H1 (cell line): ENCODE data around the gene CHD2. TPM values are rescaled to one million over a fixed set of nuclear protein-coding genes. Genes with fewer than 3 reads are reported as not detected.

Source experiments
- CTCF ChIA-PET: fragments of 300-600 bp; sonication (Branson Sonifier 250); formaldehyde crosslinking; loops from one replicate; lab custom pipeline; 2021; ENCODE audit not compliant: partially characterized antibody; lab: Charles Lee
- POLR2A ChIA-PET: fragments of 300-600 bp; sonication (Branson Sonifier 250); formaldehyde crosslinking; loops from one replicate; lab custom pipeline; 2021; ENCODE audit warnings: inconsistent platforms; ENCODE audit not compliant: partially characterized antibody; lab: Charles Lee
- DNase-seq, 2 experiments: peaks; one replicate each; pipeline versions ENCODE4 v3.0.0 to v3.0.0-alpha.2; 2010 to 2022; ENCODE audit warnings: low spot score in 2 of 2, low read depth in 1 of 2, mixed read lengths in 1 of 2
- FAIRE-seq: peaks from 2 replicates; lab custom pipeline; 2011; peaks lifted over from hg19 to GRCh38; lab: Jason Lieb, UNC
- H2AFZ ChIP-seq: 2 replicates; pipeline ENCODE4 v1.8.1; 2012; ENCODE audit warnings: low read length, inconsistent platforms
- H2AK5ac ChIP-seq: 2 replicates; pipeline ENCODE4 v1.6.1; 2013; ENCODE audit warnings: low read depth, low read length
- H2BK120ac ChIP-seq: replicated peaks from 2 replicates; pipeline ENCODE3; 2013; ENCODE audit warnings: low read depth, low read length, inconsistent platforms
- H2BK12ac ChIP-seq: 2 replicates; pipeline ENCODE4 v1.6.1; 2013; ENCODE audit warnings: low read depth, low read length
- H2BK15ac ChIP-seq: 2 replicates; pipeline ENCODE4 v1.6.1; 2013; ENCODE audit warnings: low read length
- H2BK20ac ChIP-seq: 2 replicates; pipeline ENCODE4 v1.6.1; 2013; ENCODE audit warnings: low read length
- H2BK5ac ChIP-seq: 2 replicates; pipeline ENCODE4 v1.6.1; 2013; ENCODE audit warnings: low read depth, low read length
- H3K14ac ChIP-seq: 2 replicates; pipeline ENCODE4 v1.6.1; 2013; ENCODE audit warnings: inconsistent platforms; ENCODE audit not compliant: insufficient read length
- H3K18ac ChIP-seq: 2 replicates; pipeline ENCODE4 v1.6.1; 2013; ENCODE audit warnings: low read length; ENCODE audit errors: extremely low read depth
- H3K23ac ChIP-seq: 2 replicates; pipeline ENCODE4 v1.6.1; 2013; ENCODE audit warnings: inconsistent platforms; ENCODE audit not compliant: insufficient read length
- H3K23me2 ChIP-seq: 2 replicates; pipeline ENCODE4 v1.6.1; 2013; ENCODE audit warnings: low read depth, low read length
- H3K27ac ChIP-seq: 2 replicates; pipeline ENCODE4 v1.6.1; 2011; ENCODE audit warnings: low read depth, low read length, inconsistent platforms
- H3K27me3 ChIP-seq, 4 experiments: replicated peaks in 1 of 4; 1 replicate in 1 of 4; 2 replicates in 3 of 4; pipeline versions ENCODE4 v1.6.1 to v1.8.1; 2011 to 2013; ENCODE audit warnings: low read length in 3 of 4, mild to moderate bottlenecking in 3 of 4, inconsistent platforms in 2 of 4, mixed read lengths in 2 of 4, moderate library complexity in 1 of 4; ENCODE audit not compliant: control insufficient read depth in 3 of 4, insufficient read depth in 3 of 4; ENCODE audit errors: extremely low read depth in 1 of 4
- H3K36me3 ChIP-seq, 4 experiments: 2 replicates each; pipeline versions ENCODE4 v1.6.1 to v1.8.1; 2011 to 2013; ENCODE audit warnings: mild to moderate bottlenecking in 4 of 4, low read length in 3 of 4, moderate library complexity in 2 of 4, control low read depth in 1 of 4, inconsistent platforms in 1 of 4; ENCODE audit not compliant: insufficient read depth in 4 of 4, control insufficient read depth in 2 of 4
- H3K4ac ChIP-seq: replicated peaks from 2 replicates; pipeline ENCODE3; 2013; ENCODE audit warnings: low read length, low read depth, mixed read lengths, inconsistent platforms; ENCODE audit not compliant: insufficient read length
- H3K4me1 ChIP-seq, 4 experiments: replicated peaks in 1 of 4; 1 replicate in 1 of 4; 2 replicates in 3 of 4; pipeline versions ENCODE4 v1.6.1 to v1.8.1; 2011 to 2013; ENCODE audit warnings: low read length in 3 of 4, inconsistent platforms in 2 of 4, mixed read lengths in 1 of 4; ENCODE audit not compliant: insufficient read depth in 4 of 4, control insufficient read depth in 3 of 4
- H3K4me2 ChIP-seq, 2 experiments: 2 replicates each; pipeline versions ENCODE4 v1.6.1 to v1.8.1; 2011 to 2013; ENCODE audit warnings: low read depth in 2 of 2, low read length in 2 of 2, control low read depth in 1 of 2, inconsistent platforms in 1 of 2, mild to moderate bottlenecking in 1 of 2; ENCODE audit not compliant: insufficient read depth in 1 of 2
- H3K4me3 ChIP-seq, 4 experiments: fragments of 200-600, 300-600 bp in 1 of 4; sonication (generic), shearing (Covaris generic), sonication (Bioruptor Twin) in 1 of 4; 2 replicates each; pipeline versions ENCODE4 v1.5.1 to v1.8.1; 2011 to 2016; ENCODE audit warnings: low read length in 4 of 4, low read depth in 3 of 4, control low read depth in 2 of 4, inconsistent platforms in 2 of 4, mild to moderate bottlenecking in 2 of 4, mixed read lengths in 1 of 4, moderate library complexity in 1 of 4; ENCODE audit not compliant: insufficient read depth in 2 of 4; ENCODE audit errors: extremely low read depth in 1 of 4
- H3K56ac ChIP-seq: replicated peaks from 2 replicates; pipeline ENCODE3; 2013; ENCODE audit warnings: low read depth, mild to moderate bottlenecking, mixed read lengths, low read length, inconsistent platforms; ENCODE audit not compliant: insufficient read length
- H3K79me1 ChIP-seq: 2 replicates; pipeline ENCODE4 v1.6.1; 2013; ENCODE audit warnings: low read depth, low read length, control low read depth
- H3K79me2 ChIP-seq, 2 experiments: 2 replicates each; pipeline versions ENCODE4 v1.6.1 to v1.8.1; 2012 to 2013; ENCODE audit warnings: low read length in 2 of 2, mild to moderate bottlenecking in 2 of 2, inconsistent platforms in 1 of 2; ENCODE audit not compliant: insufficient read depth in 2 of 2, control insufficient read depth in 1 of 2
- H3K9ac ChIP-seq, 4 experiments: replicated peaks in 1 of 4; 1 replicate in 1 of 4; 2 replicates in 3 of 4; pipeline versions ENCODE4 v1.6.1 to v1.8.1; 2011 to 2013; ENCODE audit warnings: low read depth in 3 of 4, low read length in 3 of 4, control low read depth in 2 of 4, mild to moderate bottlenecking in 2 of 4, moderate library complexity in 2 of 4, inconsistent platforms in 1 of 4; ENCODE audit errors: extremely low read depth in 1 of 4
- H3K9me3 ChIP-seq, 2 experiments: 2 replicates each; pipeline versions ENCODE4 v1.6.1 to v1.8.1; 2012 to 2013; ENCODE audit warnings: mild to moderate bottlenecking in 2 of 2, moderate library complexity in 2 of 2, control low read depth in 1 of 2, inconsistent platforms in 1 of 2, low read depth in 1 of 2, low read length in 1 of 2, mixed read lengths in 1 of 2; ENCODE audit not compliant: insufficient read depth in 2 of 2
- H4K20me1 ChIP-seq, 2 experiments: replicated peaks in 1 of 2; 2 replicates each; pipeline versions ENCODE3 to v1.8.1; 2011 to 2013; ENCODE audit warnings: inconsistent platforms in 2 of 2, low read length in 2 of 2, mild to moderate bottlenecking in 1 of 2; ENCODE audit not compliant: insufficient read depth in 2 of 2, control insufficient read depth in 1 of 2
- H4K5ac ChIP-seq: 2 replicates; pipeline ENCODE4 v1.6.1; 2013; ENCODE audit warnings: low read length, low read depth, mixed read lengths, inconsistent platforms; ENCODE audit not compliant: insufficient read length
- H4K8ac ChIP-seq: 2 replicates; pipeline ENCODE4 v1.8.0; 2013; ENCODE audit warnings: mild to moderate bottlenecking, moderate library complexity, low read length, inconsistent platforms; ENCODE audit not compliant: insufficient read depth; ENCODE audit errors: extremely low read depth
- H4K91ac ChIP-seq: replicated peaks from 2 replicates; pipeline ENCODE3; 2013; ENCODE audit warnings: low read length, mixed read lengths, inconsistent platforms; ENCODE audit not compliant: insufficient read length
- CBX8 ChIP-seq: fragments of 300-800, 300-1000 bp; sonication (generic); IDR thresholded peaks from 2 replicates; pipeline ENCODE4 v1.7.1; 2016; ENCODE audit warnings: low read depth, low read length, borderline replicate concordance
- CTBP2 ChIP-seq: IDR thresholded peaks from 2 replicates; pipeline ENCODE4 v1.7.0; 2011; ENCODE audit warnings: borderline replicate concordance, mild to moderate bottlenecking, moderate library complexity, mixed read lengths, low read length; ENCODE audit not compliant: insufficient read depth, insufficient read length
- JUN ChIP-seq: IDR thresholded peaks from 2 replicates; pipeline ENCODE4 v1.6.1; 2011; ENCODE audit warnings: low read depth, mild to moderate bottlenecking, improper control_type of control experiment, low read length
- MAFK ChIP-seq: IDR thresholded peaks from 2 replicates; pipeline ENCODE4 v1.6.1; 2012; ENCODE audit warnings: low read depth, mild to moderate bottlenecking, improper control_type of control experiment, low read length
- POLR2AphosphoS5 ChIP-seq: IDR thresholded peaks from 2 replicates; pipeline ENCODE4 v1.6.1; 2011; ENCODE audit warnings: low read depth, low read length
- SIRT6 ChIP-seq: IDR thresholded peaks from one replicate; pipeline ENCODE4 v1.7.1; 2012; ENCODE audit warnings: low read length, inconsistent platforms
- WGBS, 2 experiments: shearing (Covaris generic) in 1 of 2; methylation state at CpG; one replicate each; pipeline versions ENCODE4 v1.1.6 to v1.1.7; 2013 to 2015; ENCODE audit warnings: low lambda C conversion rate in 2 of 2, mixed read lengths in 2 of 2, inconsistent platforms in 1 of 2, low coverage in 1 of 2, missing lambda C conversion rate in 1 of 2; ENCODE audit not compliant: insufficient replicate concordance in 2 of 2, insufficient coverage in 1 of 2, insufficient read length in 1 of 2; ENCODE audit errors: extremely low coverage in 1 of 2, missing lambda C conversion rate in 1 of 2; 5-methylcytosine and 5-hydroxymethylcytosine counted together
- polyA plus RNA-seq, 7 experiments: library from polyadenylated mRNA; depleted of rRNA in 3 of 7; stranded (reverse) in 5 of 7; unstranded in 2 of 7; fragments of >200 nt in 5 of 7; fragments of 200-250 nt in 2 of 7; gene quantifications; 1 replicate in 5 of 7; 2 replicates in 1 of 7; 4 replicates in 1 of 7; pipeline versions ENCODE4 v1.2.1 to v1.2.3, GENCODE V29; 2011 to 2013; ENCODE audit warnings: missing spikeins in 2 of 7, mixed read lengths in 2 of 7
- total RNA-seq: library from RNA; stranded (reverse); fragmentation: NEBNext Ultra II Directional; extraction: Animal tissue kit (Norgen Biotek cat#: 25700); gene quantifications from 2 replicates; pipeline ENCODE4 v1.2.1, GENCODE V29; 2021

The CHD2 gene
- total and polyA plus RNA-seq, 2 of the 8 experiments (the other 6 are each of a cell fraction or from before 2014, with no cell fraction given): 28.8 to 70.0 TPM

GRCh38 chr15:93065641-93066045, 165.5 kb downstream of the CHD2 start:
- FAIRE-seq: no peak
- H2BK5ac ChIP-seq: no peak overlapping the region
- H2BK12ac ChIP-seq: no peak overlapping the region
- H3K14ac ChIP-seq: no peak overlapping the region
- POLR2A ChIA-PET: interaction anchor here (0.6 kb wide), 1 partner anchor 261 kb away, joined by 3 read pairs; no protein-coding TSS in a partner anchor
- peaks cover 5 to 56% (median 13%) of the 10 kb centered on the region in 4 experiments for H3K36me3 ChIP-seq
- no peaks in the 10 kb centered on the region for H3K27me3 ChIP-seq
- H3K4me1 ChIP-seq: peaks cover 22 to 59% (median 41%) of the 10 kb centered on the region in 4 experiments
- H4K8ac ChIP-seq: no peak overlapping the region
- CTCF ChIA-PET: interaction anchor here (1.0 to 1.9 kb wide), 2 partner anchors 10 to 22 kb away, joined by 3 to 5 read pairs; no protein-coding TSS in a partner anchor
- WGBS, 2 experiments: 97% methylated on average over 19 of the region's 23 CpGs; no CpG with 5 or more reads in 1 of the 2 experiments
- no peak overlapping the region for H3K23ac ChIP-seq
- H2BK15ac ChIP-seq: no peak overlapping the region
- TF ChIP-seq JUN (no peak), POLR2AphosphoS5 (no peak), MAFK (no peak), SIRT6 (no peak), CTBP2 (no peak), CBX8 (no peak)
- no peaks in the 10 kb centered on the region for H3K23me2 ChIP-seq
- peaks cover 23 to 82% of the 10 kb centered on the region in 2 experiments for H3K79me2 ChIP-seq
- no peak overlapping the region for H2BK20ac ChIP-seq
- H3K9ac ChIP-seq: no peak overlapping the region
- peaks cover 26% of the 10 kb centered on the region for H3K79me1 ChIP-seq
- no peak overlapping the region; the same call in 1 of the 2 replicates for H3K18ac ChIP-seq
- H3K4ac ChIP-seq: no peak overlapping the region
- H2AK5ac ChIP-seq: no peak overlapping the region
- H4K91ac ChIP-seq: no peak overlapping the region
- H4K20me1 ChIP-seq: peaks cover 33 to 34% of the 10 kb centered on the region in 2 experiments
- no peak overlapping the region for H3K4me3 ChIP-seq
- H4K5ac ChIP-seq: no peak overlapping the region
- no peak overlapping the region for H3K4me2 ChIP-seq
- no peak overlapping the region for H2BK120ac ChIP-seq
- no peak for DNase-seq
- H3K27ac ChIP-seq: no peak overlapping the region
- no peak overlapping the region for H3K56ac ChIP-seq
- H3K9me3 ChIP-seq: no peaks in the 10 kb centered on the region
- H2AFZ ChIP-seq: no peak overlapping the region
